ENCODE measurements around the gene DHX8. TPM values are rescaled to one million over a fixed set of nuclear protein-coding genes. Genes with fewer than 3 reads are reported as not detected.

The DHX8 gene
- total and polyA plus RNA-seq, 2 donors from 2014 or later: 28.7 to 53.9 TPM

- Histone ChIP-seq H3K9me3 (ENCODE audit: control insufficient read depth in 2 of 3, insufficient read depth in 1 of 3, low read length in 3 of 3) (no peaks in the 10 kb centered on the region), H3K9ac (ENCODE audit: low read length in 3 of 3) (no peak overlapping the region), H3K4me1 (ENCODE audit: control insufficient read depth in 2 of 3, insufficient read depth in 2 of 3, low read depth in 1 of 3, low read length in 3 of 3) (peaks cover 0 to 12% (median 9%) of the 10 kb centered on the region in 3 donors), H3K4me3 (ENCODE audit: low read length in 3 of 3) (no peak overlapping the region), H3K27me3 (ENCODE audit: control insufficient read depth, insufficient read depth, low read length) (no peaks in the 10 kb centered on the region), H3K36me3 (ENCODE audit: control insufficient read depth in 2 of 3, insufficient read depth in 3 of 3, low read length in 3 of 3) (no peaks in the 10 kb centered on the region), H3K27ac (ENCODE audit: low read depth in 2 of 2, low read length in 2 of 2) (no peak overlapping the region)
- intact Hi-C loops (cut with DNase I): no loop called here
- TF ChIP-seq CTCF (IDR thresholded peaks at IDR 0.05; ENCODE audit: borderline replicate concordance, extremely low read depth, insufficient read depth): no peak
- FAIRE-seq (no peak), DNase-seq (no peak)
These were observed 15.1 kb upstream of the DHX8 start for GRCh38 chr17:43468691-43469139.

DNA sequence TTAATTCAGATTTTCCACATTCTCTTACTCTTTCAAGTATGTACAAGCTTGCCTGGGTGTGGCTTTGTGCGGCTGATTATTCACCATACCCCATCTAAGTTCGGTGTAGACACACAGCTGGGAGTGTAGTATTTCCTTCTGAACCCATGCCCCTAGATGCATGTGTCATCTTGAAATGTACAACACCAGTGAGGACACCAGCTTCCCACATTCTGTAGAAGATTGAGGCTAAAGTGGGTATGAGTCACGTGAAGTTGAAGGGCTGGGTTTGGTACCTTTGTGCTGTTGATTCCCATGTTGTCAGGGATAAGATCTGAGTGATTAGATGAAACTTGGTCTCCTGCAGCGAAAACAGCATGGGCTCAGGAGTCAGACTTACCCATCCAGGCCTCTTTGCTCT, 14.6 kb upstream of the DHX8 start:
- Histone ChIP-seq H3K27ac (ENCODE audit: low read depth in 2 of 2, low read length in 2 of 2) (no peak overlapping the region), H3K36me3 (ENCODE audit: control insufficient read depth in 2 of 3, insufficient read depth in 3 of 3, low read length in 3 of 3) (no peaks in the 10 kb centered on the region), H3K9ac (ENCODE audit: low read length in 3 of 3) (no peak overlapping the region), H3K9me3 (ENCODE audit: control insufficient read depth in 2 of 3, insufficient read depth in 1 of 3, low read length in 3 of 3) (no peaks in the 10 kb centered on the region), H3K4me3 (ENCODE audit: low read length in 3 of 3) (no peak overlapping the region), H3K4me1 (ENCODE audit: control insufficient read depth in 2 of 3, insufficient read depth in 2 of 3, low read depth in 1 of 3, low read length in 3 of 3) (peaks cover 0 to 12% (median 9%) of the 10 kb centered on the region in 3 donors), H3K27me3 (ENCODE audit: control insufficient read depth, insufficient read depth, low read length) (no peaks in the 10 kb centered on the region)
- no peak for TF ChIP-seq CTCF (IDR thresholded peaks at IDR 0.05; ENCODE audit: borderline replicate concordance, extremely low read depth, insufficient read depth)
- intact Hi-C loops (cut with DNase I): no loop called here
- DNase-seq (no peak), FAIRE-seq (no peak)

- Histone ChIP-seq H3K4me3 (ENCODE audit: low read length in 3 of 3) (no peak overlapping the region), H3K27ac (ENCODE audit: low read depth in 2 of 2, low read length in 2 of 2) (no peak overlapping the region), H3K36me3 (ENCODE audit: control insufficient read depth in 2 of 3, insufficient read depth in 3 of 3, low read length in 3 of 3) (no peaks in the 10 kb centered on the region), H3K9me3 (ENCODE audit: control insufficient read depth in 2 of 3, insufficient read depth in 1 of 3, low read length in 3 of 3) (no peaks in the 10 kb centered on the region), H3K27me3 (ENCODE audit: control insufficient read depth, insufficient read depth, low read length) (no peaks in the 10 kb centered on the region), H3K4me1 (ENCODE audit: control insufficient read depth in 2 of 3, insufficient read depth in 2 of 3, low read depth in 1 of 3, low read length in 3 of 3) (peaks cover 0 to 14% (median 9%) of the 10 kb centered on the region in 3 donors), H3K9ac (ENCODE audit: low read length in 3 of 3) (no peak overlapping the region)
- no peak for TF ChIP-seq CTCF (IDR thresholded peaks at IDR 0.05; ENCODE audit: borderline replicate concordance, extremely low read depth, insufficient read depth)
- FAIRE-seq (no peak), DNase-seq (no peak)
- intact Hi-C loops (cut with DNase I): no loop called here
These were observed 12.1 kb upstream of the DHX8 start for GRCh38 chr17:43471585-43472160.

All from kidney (tissue), 14 donors.